CD4-positive, alpha-beta T cell treated with Interleukin-2 at 100 ng/mL for 4 hours (primary cell): ENCODE results near the gene USP48.

Experiments
- DNase-seq: peaks from one replicate; pipeline ENCODE4 v3.0.0-alpha.2; 2020; ENCODE audit warnings: low spot score

Gene USP48

GRCh38 chr1:21749109-21749508 is 33.8 kb downstream of the USP48 start:
- DNase-seq = no peak

DNA sequence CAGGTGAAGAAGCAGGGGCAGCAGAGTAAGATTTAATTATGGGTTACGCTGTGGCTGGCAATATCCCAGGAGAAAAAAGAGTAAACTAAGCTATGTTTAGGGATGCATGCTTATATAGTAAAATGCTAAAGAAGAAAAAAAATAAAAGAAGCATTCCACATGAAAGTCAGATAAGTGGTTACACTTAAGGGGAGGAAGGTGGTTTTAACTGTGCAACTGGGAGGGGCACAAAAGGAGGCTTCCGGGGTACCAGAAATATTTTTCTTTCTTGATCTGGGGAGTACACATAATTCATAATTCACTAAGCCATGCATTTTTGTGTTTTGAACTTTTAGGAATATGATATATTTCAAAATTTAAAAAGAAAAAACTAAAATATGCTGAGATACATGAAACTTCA is 39.5 kb downstream of the USP48 start:
- DNase-seq = no peak

GRCh38 chr1:21742578-21742977 is 40.4 kb downstream of the USP48 start:
- no peak for DNase-seq

DNA sequence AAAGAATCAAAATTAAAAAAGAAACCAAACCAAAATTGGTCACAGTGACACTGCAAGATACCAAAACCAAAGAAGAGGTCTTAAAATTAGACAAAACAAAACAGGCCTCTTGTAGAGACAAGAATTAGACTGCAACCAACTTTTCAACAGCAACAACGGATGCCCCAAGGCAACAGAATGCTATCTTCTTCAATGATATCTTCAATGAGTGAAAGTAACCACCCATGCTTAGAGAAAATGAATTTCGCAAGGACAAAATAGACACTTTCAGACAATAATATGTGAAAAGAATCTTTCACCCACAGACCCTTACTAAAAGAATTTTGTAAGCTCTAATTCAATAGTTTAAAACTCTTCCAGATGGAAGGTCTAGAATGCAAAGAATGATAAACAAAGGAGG is 41.7 kb downstream of the USP48 start:
- no peak for DNase-seq

- DNase-seq = no peak
Measured at GRCh38 chr1:21736876-21737275, 46.1 kb downstream of the USP48 start.

- no peak for DNase-seq
Measured at GRCh38 chr1:21736011-21736410, 46.9 kb downstream of the USP48 start.

DNA sequence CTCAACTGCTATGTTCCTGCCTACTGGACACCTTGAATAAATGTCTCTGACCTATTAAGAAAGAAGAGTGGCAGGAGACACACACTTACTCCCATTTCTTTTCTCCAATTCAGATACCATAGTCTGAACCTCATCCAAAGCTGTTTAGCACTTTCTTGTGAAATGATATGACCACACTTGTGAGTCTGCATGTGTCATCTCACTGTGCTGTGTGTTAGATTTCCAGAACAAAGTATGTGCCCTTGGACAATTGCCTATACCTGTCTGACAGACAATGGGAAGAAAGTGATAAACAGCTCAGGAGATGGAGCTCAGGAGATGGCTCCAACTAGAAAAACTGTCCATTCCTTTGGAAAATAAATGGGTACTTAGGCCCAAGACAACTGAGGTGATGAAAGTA is 48.4 kb downstream of the USP48 start:
- DNase-seq = no peak

- no peak for DNase-seq
Measured at GRCh38 chr1:21732664-21733063, 50.3 kb downstream of the USP48 start.

GRCh38 chr1:21725748-21726392 is 57.1 kb downstream of the USP48 start:
- no peak for DNase-seq

- DNase-seq = no peak
Measured at GRCh38 chr1:21724570-21724969, 58.4 kb downstream of the USP48 start.

DNA sequence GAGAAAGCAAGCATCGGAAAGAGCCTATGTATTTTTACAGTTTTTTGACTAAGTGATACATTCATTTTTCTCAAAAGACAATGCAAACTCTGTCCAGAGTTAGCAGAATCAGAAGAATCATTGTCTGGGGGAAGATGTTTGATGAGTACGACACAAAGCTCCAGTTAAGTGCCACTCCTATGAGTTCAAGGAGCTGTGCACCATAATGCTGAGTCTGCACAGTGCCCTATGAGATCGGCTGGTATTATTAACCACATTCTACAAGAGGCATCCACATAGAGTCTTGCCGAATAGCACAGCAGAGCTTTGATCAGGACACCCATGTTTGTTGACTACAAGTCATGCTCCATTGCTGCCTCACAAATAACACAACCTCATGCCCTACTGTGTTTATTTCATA is 58.9 kb downstream of the USP48 start:
- no peak for DNase-seq

- no peak for DNase-seq
Measured at GRCh38 chr1:21721295-21721985, 61.5 kb downstream of the USP48 start.

GRCh38 chr1:21716169-21716568 is 66.8 kb downstream of the USP48 start:
- no peak for DNase-seq

GRCh38 chr1:21707891-21708290 is 75.1 kb downstream of the USP48 start:
- no peak for DNase-seq

DNA sequence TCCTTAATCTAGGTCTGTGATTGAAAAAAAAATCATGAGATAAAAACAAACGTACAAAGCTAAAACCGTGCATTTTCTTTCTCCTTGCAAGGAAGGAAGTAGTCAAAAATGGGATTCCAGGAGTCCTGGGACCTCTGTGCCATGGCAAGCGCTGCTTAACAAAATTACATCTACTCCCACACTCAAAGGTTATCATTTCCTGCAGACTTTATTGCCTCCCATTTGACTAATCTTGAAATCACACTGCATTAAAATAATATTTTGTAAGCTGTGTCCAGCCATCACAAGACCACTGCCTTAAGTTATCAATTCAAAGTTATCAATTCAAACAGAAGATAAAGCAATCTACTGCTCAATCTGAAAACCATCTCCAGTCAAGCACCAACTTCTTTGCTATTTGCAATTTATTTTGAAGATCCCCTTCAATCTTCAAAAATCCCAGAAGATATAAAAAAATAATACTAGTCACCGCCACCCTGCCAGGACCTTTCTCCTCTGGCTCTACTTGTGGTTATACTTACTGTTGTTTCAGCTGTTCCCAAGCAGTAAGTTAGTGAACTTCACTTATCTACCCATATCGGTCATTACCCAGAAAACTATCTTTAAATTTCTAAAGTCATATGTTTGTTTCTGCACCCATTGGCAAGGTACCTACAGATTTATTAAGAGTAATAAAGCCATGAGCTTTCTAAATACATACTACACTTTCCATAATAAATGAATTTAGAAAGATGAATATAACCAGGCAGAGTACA is 75.7 kb downstream of the USP48 start:
- no peak for DNase-seq

GRCh38 chr1:21706151-21706835 is 76.7 kb downstream of the USP48 start:
- DNase-seq = no peak

- no peak for DNase-seq
Measured at GRCh38 chr1:21705303-21705980, 77.5 kb downstream of the USP48 start.

DNA sequence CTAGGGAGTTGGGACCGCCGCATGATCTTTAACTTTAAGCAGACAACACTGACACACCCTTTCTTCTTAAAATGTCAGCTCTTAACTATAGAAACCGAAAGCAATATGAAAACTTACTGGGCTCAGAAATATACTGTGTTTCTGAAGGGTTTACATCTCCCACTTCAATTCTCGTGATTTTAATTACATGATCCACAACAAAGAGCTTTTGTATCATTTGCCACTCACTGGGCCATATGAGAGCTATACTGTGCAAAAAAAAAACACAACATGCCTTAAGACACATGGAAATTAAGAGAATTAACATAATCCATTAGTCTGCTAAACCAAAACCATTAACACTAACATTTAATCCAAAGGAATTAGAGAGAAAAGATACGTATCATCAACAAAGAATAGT is 78.8 kb downstream of the USP48 start:
- DNase-seq = no peak

DNA sequence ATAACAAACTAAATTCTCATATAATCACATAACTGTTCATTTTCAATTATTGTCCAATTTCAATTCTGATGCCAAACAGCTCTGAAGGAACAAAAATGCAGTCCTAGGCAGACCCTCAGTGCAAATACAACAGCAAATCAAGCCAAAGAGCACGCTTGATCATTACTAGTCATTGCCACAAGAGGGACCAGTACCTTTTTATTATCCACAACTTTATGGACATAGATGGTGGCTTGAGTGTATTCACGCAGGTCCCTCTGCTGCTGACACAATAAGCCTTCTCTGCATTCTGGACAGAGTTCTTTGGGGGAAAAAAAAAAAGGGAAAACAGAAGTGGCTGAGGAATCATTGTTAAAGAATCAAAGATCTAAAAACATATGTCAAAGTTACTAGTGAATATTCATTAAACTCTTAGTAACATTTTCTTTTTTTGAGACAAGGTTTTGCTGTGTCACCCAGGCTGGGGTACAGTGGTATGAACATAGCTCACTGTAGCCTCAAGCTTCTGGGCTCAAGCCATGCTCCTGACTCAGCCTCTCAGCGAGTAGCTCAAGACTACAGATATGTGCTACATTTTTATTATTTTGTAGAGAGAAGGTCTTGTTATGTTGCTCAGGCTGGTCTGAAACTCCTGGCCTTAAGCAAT is 79.5 kb downstream of the USP48 start:
- DNase-seq = peak; percentile 9

GRCh38 chr1:21702780-21703179 is 80.2 kb downstream of the USP48 start:
- DNase-seq = no peak

DNA sequence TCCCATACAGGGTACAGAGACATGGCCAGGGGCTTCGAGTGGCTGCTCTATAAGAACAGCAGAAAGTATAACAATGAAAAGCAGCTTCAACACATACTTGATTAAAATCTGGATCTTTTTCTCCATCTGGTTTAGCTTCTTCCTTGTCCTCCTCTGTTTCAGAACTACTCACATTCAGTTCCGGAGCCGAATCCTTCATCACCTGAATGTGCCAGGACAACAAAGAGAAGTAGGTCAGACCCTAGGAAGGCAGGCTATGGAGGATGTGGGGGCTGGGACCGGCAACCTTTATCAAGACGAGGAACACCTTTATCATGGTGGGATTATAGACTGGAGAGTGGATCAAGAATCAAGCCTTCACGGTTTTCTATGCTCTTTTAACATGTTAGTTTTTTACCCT is 81.5 kb downstream of the USP48 start:
- DNase-seq = no peak

GRCh38 chr1:21700094-21700493 is 82.9 kb downstream of the USP48 start:
- DNase-seq = no peak
